ENCODE data around the gene CEP41.

CEP41 gene, protein sequence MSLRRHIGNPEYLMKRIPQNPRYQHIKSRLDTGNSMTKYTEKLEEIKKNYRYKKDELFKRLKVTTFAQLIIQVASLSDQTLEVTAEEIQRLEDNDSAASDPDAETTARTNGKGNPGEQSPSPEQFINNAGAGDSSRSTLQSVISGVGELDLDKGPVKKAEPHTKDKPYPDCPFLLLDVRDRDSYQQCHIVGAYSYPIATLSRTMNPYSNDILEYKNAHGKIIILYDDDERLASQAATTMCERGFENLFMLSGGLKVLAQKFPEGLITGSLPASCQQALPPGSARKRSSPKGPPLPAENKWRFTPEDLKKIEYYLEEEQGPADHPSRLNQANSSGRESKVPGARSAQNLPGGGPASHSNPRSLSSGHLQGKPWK

DNA sequence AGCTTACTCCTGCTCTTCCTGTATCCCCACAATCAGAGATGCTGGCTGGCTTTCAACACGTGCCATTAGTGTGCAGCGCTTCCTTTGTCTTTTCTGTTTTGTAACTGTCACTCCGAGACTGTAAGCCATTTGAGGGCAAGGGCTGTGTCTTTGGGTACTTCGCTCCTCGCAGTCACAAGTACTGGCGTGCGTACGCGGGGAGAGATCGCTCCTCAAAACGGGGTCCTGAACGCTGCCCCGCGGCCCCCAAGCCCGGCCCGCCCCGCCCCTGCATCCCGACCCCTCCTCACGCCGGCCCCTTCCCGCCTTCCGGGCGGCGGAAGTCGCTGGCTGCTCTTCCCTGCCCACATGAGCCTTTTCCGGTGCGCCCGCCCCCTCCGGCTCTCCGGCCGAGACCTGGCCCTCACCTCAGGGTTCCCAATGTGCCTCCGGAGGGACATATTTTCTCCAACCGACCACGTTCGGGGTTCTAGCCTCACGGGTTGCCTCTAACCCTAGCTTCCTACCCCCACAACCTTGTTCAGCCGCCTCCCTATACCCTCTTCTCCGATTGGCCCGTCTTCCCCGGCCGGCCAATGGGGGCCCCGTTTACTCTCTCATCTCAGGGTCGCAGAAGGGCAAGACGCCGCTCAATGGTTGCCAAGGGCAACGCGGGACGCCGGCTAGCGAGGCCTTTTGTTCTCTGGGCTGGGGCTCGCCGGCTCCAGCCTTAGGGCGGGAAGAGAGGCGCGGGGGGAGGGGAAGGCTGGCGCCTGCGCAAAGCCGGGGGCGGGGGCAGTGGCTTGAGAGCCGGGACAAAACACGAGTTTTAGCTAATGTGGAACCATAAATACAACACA, at the start of gene CEP41:
Gene CEP41 (minus strand): TSS at position 490 of the 839 bp plus-strand sequence. CDS start 50 bp downstream, at position 440.
- peak; percentile 84 for DNase-seq (ENCODE audit: low spot score)

- DNase-seq (ENCODE audit: low spot score) = no peak
Observed at GRCh38 chr7:130490311-130490791, 49.5 kb upstream of the CEP41 start.

GRCh38 chr7:130489140-130489983, 48.5 kb upstream of the CEP41 start:
- DNase-seq (ENCODE audit: low spot score) = no peak

DNA sequence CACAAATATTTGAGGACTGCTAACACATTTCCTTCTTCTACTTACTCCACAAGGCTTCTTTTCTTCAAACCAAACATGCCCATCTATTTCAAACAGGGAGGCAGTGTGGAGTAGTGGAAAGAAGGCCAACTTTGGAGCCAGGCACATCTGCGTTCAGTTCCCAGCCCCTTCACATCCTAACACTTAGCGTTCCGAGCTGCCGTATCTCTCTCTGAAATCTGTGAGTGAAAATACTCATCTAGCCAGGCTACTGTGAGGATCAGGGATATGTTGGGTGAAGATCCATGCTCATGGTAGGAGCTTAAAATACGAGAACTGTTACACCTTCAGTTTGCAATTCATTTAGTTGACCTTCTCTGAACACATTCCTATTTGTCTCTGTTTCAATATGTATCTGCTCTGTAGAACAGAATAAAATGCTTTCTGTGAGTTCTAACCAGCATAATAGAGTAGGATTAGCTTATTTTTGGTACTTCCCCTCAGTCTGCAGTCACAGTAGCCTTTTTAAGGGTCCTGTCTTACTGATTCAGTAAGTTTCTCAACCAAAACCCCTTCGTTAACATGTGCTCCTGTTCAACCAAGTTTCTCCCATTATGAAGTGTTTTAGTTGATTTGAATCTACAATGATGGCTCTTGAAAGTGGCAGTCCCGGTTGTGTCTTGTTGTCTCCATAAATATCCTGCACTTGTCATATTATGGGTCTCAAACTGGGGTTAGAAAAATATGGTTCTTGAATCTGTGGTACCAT, 47.8 kb upstream of the CEP41 start:
- no peak for DNase-seq (ENCODE audit: low spot score)

DNA sequence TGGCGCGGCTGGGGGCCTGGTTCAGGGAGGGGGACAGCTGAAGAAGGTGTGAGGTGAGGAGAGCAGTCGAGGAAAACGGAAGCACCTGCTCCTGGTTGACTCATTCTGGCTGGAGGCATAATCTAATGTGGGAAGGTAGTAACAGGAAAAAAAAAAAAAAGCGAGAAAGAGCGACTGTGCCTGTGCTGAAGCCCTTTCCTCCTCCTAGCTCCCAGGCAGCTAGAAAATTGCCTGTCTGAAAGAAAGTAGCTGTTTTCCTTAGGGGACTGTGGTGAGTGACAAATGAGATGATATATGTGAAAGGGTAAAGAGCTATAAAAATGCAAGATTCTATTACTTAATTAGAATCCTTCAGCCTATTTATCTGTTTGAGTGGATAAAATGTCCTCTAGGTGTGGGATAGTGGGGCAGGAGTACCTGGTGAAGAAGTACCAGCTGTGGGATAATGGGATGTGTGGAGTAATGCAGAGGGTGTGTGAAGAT, 46.2 kb upstream of the CEP41 start:
- DNase-seq (ENCODE audit: low spot score) = no peak

GRCh38 chr7:130486114-130486953, 45.5 kb upstream of the CEP41 start:
- peak; percentile 19 for DNase-seq (ENCODE audit: low spot score)

GRCh38 chr7:130485734-130486113, 44.9 kb upstream of the CEP41 start:
- no peak for DNase-seq (ENCODE audit: low spot score)

GRCh38 chr7:130483031-130483430, 42.2 kb upstream of the CEP41 start:
- DNase-seq (ENCODE audit: low spot score) = no peak

DNA sequence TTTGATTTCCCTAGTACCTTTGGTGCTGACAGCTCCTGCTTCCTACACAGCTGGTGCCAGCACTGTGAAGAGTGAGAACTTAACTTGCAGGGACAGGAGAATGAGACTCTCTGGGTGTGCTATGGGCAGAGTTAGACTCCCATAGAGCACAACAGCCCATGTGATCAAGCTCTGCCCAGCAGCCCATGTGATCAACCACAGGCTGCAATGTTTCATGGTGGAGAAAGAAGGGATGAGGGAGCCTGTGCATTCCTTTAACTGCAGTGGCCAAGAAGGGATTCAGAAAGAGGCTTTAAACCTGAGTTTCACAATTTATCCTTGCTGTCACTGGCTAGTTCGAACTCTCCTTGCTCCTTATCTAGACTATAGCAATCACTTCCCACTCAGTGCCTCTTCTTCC, 41.1 kb upstream of the CEP41 start:
- no peak for DNase-seq (ENCODE audit: low spot score)

- no peak for DNase-seq (ENCODE audit: low spot score)
Observed at GRCh38 chr7:130479716-130480400, 39.0 kb upstream of the CEP41 start.

DNA sequence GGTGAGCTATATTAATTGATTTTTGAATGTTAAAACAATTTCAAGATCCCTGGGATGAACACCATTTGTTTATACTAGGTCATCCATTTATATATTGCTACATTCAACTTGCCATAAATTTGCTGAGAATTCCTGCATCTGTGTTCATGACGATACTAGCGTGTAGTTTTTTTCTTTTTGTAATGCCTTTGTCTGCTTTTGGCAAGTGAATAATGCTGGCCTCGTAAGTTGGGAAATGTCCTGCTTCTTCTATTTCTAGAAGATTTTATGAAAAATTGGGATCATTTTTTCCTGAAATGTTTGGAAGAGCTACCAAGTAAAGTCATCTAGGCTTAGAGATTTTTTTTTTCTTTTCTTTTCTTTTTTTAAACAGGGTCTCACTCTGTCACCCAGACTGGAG, 38.2 kb upstream of the CEP41 start:
- DNase-seq (ENCODE audit: low spot score) = no peak

GRCh38 chr7:130476297-130477150, 35.7 kb upstream of the CEP41 start:
- no peak for DNase-seq (ENCODE audit: low spot score)

DNA sequence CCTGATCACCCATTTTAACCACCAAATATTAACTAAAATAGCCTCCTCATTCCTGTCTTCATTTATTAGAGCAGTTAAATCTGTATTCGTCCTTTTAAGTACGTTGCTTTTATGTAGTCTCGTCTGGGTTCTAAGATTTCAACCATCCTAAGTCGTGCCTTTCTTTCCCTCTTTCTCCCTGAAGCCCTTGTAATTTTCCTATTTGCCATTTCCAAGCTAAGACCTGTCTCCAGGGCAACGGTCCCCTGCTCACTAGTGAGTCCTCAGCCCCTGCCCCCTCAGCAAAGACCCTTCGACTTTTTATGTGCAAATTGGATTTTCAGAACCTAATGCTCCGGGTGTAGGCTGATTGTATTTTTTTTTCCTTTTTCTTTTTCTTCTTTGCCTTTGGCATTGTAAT, 35.0 kb upstream of the CEP41 start:
- no peak for DNase-seq (ENCODE audit: low spot score)

GRCh38 chr7:130473876-130474275, 33.1 kb upstream of the CEP41 start:
- DNase-seq (ENCODE audit: low spot score) = no peak

GRCh38 chr7:130473289-130473688, 32.5 kb upstream of the CEP41 start:
- DNase-seq (ENCODE audit: low spot score) = no peak

GRCh38 chr7:130471974-130472373, 31.2 kb upstream of the CEP41 start:
- no peak for DNase-seq (ENCODE audit: low spot score)

GRCh38 chr7:130468612-130469011, 27.8 kb upstream of the CEP41 start:
- DNase-seq (ENCODE audit: low spot score) = no peak

- DNase-seq (ENCODE audit: low spot score) = peak; percentile 18
Observed at GRCh38 chr7:130463553-130464434, 23.0 kb upstream of the CEP41 start.
